Measurements from ENCODE around the gene CAPRIN1. TPM values are rescaled to one million over a fixed set of nuclear protein-coding genes. Genes with fewer than 3 reads are reported as not detected.

Gene CAPRIN1
- polyA plus RNA-seq, 3 donors: 50.4 to 81.5 (median 59.2) TPM

DNA sequence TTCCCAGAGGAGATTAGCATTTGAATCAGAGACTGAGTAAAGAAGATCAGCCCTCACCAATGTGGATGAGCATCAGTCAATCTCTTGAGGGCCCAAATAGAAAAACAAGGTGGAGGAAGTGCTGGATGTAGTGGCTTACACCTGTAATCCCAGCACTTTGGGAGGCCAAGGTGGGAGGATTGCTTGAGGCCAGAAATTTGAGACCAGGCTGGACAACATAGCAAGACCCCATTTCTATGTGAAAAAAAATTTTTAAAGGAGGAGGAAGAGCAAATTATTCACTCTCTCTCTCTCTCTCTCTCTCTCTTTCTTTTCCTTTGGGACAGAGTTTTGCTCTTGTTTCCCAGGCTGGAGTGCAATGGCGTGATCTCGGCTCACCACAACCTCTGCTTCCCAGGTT is 18.1 kb upstream of the CAPRIN1 start:
- Mint-ChIP-seq H3K4me1 (peaks cover 3% of the 10 kb centered on the region), H3K27ac (peak overlapping the region in 2 of 7 donors; percentile 7 to 31), H3K27me3 (ENCODE audit: low read depth in 3 of 3) (peaks cover 0 to 11% (median 8%) of the 10 kb centered on the region in 3 donors), H3K36me3 (no peaks in the 10 kb centered on the region), H3K9me3 (peaks cover 0 to 3% (median 0%) of the 10 kb centered on the region in 7 donors), H3K4me3 (no peak overlapping the region)
- H3K79me2 ChIP-seq (ENCODE audit: insufficient read depth, low read length): no peaks in the 10 kb centered on the region
- TF ChIP-seq, protein P1, sequence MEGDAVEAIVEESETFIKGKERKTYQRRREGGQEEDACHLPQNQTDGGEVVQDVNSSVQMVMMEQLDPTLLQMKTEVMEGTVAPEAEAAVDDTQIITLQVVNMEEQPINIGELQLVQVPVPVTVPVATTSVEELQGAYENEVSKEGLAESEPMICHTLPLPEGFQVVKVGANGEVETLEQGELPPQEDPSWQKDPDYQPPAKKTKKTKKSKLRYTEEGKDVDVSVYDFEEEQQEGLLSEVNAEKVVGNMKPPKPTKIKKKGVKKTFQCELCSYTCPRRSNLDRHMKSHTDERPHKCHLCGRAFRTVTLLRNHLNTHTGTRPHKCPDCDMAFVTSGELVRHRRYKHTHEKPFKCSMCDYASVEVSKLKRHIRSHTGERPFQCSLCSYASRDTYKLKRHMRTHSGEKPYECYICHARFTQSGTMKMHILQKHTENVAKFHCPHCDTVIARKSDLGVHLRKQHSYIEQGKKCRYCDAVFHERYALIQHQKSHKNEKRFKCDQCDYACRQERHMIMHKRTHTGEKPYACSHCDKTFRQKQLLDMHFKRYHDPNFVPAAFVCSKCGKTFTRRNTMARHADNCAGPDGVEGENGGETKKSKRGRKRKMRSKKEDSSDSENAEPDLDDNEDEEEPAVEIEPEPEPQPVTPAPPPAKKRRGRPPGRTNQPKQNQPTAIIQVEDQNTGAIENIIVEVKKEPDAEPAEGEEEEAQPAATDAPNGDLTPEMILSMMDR (IDR thresholded peaks at IDR 0.05): no peak
- no peak overlapping the region for H3K4me3 ChIP-seq (replicated peaks in 1 of 3; ENCODE audit: low read depth in 2 of 3, low read length in 3 of 3)
- intact Hi-C loops (cut with micrococcal nuclease): no loop called here
- no peak overlapping the region for H3K4me2 ChIP-seq (replicated peaks; ENCODE audit: extremely low read depth, low read length, poor library complexity, severe bottlenecking)
- no peak overlapping the region for H3K27ac ChIP-seq (ENCODE audit: low read depth in 1 of 2, low read length in 2 of 2)
- no peaks in the 10 kb centered on the region for H3K9me3 ChIP-seq (replicated peaks in 1 of 2; ENCODE audit: control insufficient read depth in 1 of 2, insufficient read depth in 1 of 2, low read length in 2 of 2)
- no peaks in the 10 kb centered on the region for H3K27me3 ChIP-seq (ENCODE audit: control insufficient read depth in 2 of 2, insufficient read depth in 2 of 2, low read length in 2 of 2)
- H2AFZ ChIP-seq (ENCODE audit: insufficient read depth, low read depth, low read length, poor library complexity, severe bottlenecking): no peak overlapping the region
- peaks cover 0 to 4% of the 10 kb centered on the region in 2 donors for H3K4me1 ChIP-seq (ENCODE audit: control insufficient read depth in 1 of 2, insufficient read depth in 2 of 2, low read length in 2 of 2)
- no peak overlapping the region for H3K9ac ChIP-seq (ENCODE audit: insufficient read depth, low read length, poor library complexity, severe bottlenecking)
- no peak for DNase-seq
- no peaks in the 10 kb centered on the region for H3K36me3 ChIP-seq (replicated peaks in 1 of 2; ENCODE audit: control insufficient read depth in 1 of 2, insufficient read depth in 2 of 2, low read length in 2 of 2)
- no peaks in the 10 kb centered on the region for H4K20me1 ChIP-seq (ENCODE audit: insufficient read depth, low read length)
- WGBS (ENCODE audit: insufficient coverage): no CpG with 5 or more reads among the region's 2 CpGs

DNA sequence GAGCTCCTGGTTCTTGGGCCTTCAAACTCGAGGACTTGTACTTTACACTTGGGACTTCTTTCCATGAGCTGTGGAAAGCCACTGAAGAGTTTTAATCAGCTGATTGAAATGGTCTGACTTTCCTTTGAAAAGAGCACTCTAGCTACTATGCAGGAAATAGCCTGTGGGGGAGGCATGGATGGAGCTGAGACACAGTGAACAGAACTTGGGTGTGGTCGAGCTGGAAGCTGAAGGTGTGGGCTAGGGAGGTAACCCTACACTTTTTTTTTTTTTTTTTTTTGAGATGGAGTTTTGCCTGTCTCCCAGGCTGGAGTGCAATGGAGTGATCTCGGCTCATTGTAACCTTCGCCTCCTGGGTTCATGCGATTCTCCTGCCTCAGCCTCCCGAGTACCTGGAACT is 17.5 kb upstream of the CAPRIN1 start:
- H3K36me3 ChIP-seq (replicated peaks in 1 of 2; ENCODE audit: control insufficient read depth in 1 of 2, insufficient read depth in 2 of 2, low read length in 2 of 2): no peaks in the 10 kb centered on the region
- Mint-ChIP-seq H3K4me3 (no peak overlapping the region), H3K4me1 (peaks cover 3% of the 10 kb centered on the region), H3K9me3 (peaks cover 0 to 3% (median 0%) of the 10 kb centered on the region in 7 donors), H3K27ac (peak overlapping the region in 1 of 7 donors; percentile 1), H3K36me3 (no peaks in the 10 kb centered on the region), H3K27me3 (ENCODE audit: low read depth in 3 of 3) (peaks cover 0 to 9% (median 3%) of the 10 kb centered on the region in 3 donors)
- H3K4me1 ChIP-seq (ENCODE audit: control insufficient read depth in 1 of 2, insufficient read depth in 2 of 2, low read length in 2 of 2): peaks cover 0 to 4% of the 10 kb centered on the region in 2 donors
- no peaks in the 10 kb centered on the region for H4K20me1 ChIP-seq (ENCODE audit: insufficient read depth, low read length)
- H3K27me3 ChIP-seq (ENCODE audit: control insufficient read depth in 2 of 2, insufficient read depth in 2 of 2, low read length in 2 of 2): no peaks in the 10 kb centered on the region
- TF ChIP-seq, protein P1 (IDR thresholded peaks at IDR 0.05): no peak
- intact Hi-C loops (cut with micrococcal nuclease): no loop called here
- no peak overlapping the region for H3K27ac ChIP-seq (ENCODE audit: low read depth in 1 of 2, low read length in 2 of 2)
- WGBS (ENCODE audit: insufficient coverage): 93% methylated on average over 3 of the region's 6 CpGs
- H2AFZ ChIP-seq (ENCODE audit: insufficient read depth, low read depth, low read length, poor library complexity, severe bottlenecking): no peak overlapping the region
- no peaks in the 10 kb centered on the region for H3K79me2 ChIP-seq (ENCODE audit: insufficient read depth, low read length)
- no peak overlapping the region for H3K4me2 ChIP-seq (replicated peaks; ENCODE audit: extremely low read depth, low read length, poor library complexity, severe bottlenecking)
- H3K9me3 ChIP-seq (replicated peaks in 1 of 2; ENCODE audit: control insufficient read depth in 1 of 2, insufficient read depth in 1 of 2, low read length in 2 of 2): no peaks in the 10 kb centered on the region
- no peak overlapping the region for H3K9ac ChIP-seq (ENCODE audit: insufficient read depth, low read length, poor library complexity, severe bottlenecking)
- H3K4me3 ChIP-seq (replicated peaks in 1 of 3; ENCODE audit: low read depth in 2 of 3, low read length in 3 of 3): no peak overlapping the region
- DNase-seq: no peak
